Calu3 (cell line): ENCODE data around the gene ATP1A2. TPM values are rescaled to one million over a fixed set of nuclear protein-coding genes. Genes with fewer than 3 reads are reported as not detected.
"Not testable (repeated sequence)": the region's sequence is repeated elsewhere in the genome, so short reads cannot be mapped to it uniquely, and the experiment has no call there.

Experiments used
- BruUV-seq: library from RNA; stranded (reverse); fragments of 400-500 nt; replicated peaks from 2 replicates; lab custom pipeline; 2021; lab: Mats Ljungman, UMichigan
- CTCF ChIA-PET: fragments of 300-600 bp; sonication (Branson Sonifier 250); formaldehyde crosslinking; loops from one replicate; lab custom pipeline; 2022; ENCODE audit warnings: antibody characterized with exemption; lab: Charles Lee
- DNase-seq: peaks from one replicate; pipeline ENCODE4 v3.0.0; 2022
- H3K27ac Mint-ChIP-seq: one replicate; pipeline ENCODE4 v1.8.0; 2022; ENCODE audit warnings: mixed read lengths; ENCODE audit not compliant: unreplicated experiment
- H3K27me3 Mint-ChIP-seq: one replicate; pipeline ENCODE4 v1.8.0; 2022; ENCODE audit warnings: mixed read lengths; ENCODE audit not compliant: unreplicated experiment
- H3K36me3 Mint-ChIP-seq: one replicate; pipeline ENCODE4 v1.8.0; 2022; ENCODE audit warnings: mild to moderate bottlenecking, moderate library complexity, mixed read lengths; ENCODE audit not compliant: insufficient read depth, unreplicated experiment
- H3K4me1 Mint-ChIP-seq: one replicate; pipeline ENCODE4 v1.8.0; 2022; ENCODE audit warnings: mild to moderate bottlenecking, low read depth, mixed read lengths; ENCODE audit not compliant: unreplicated experiment
- H3K4me3 Mint-ChIP-seq: one replicate; pipeline ENCODE4 v1.8.0; 2022; ENCODE audit warnings: mild to moderate bottlenecking, low read depth, moderate library complexity, mixed read lengths; ENCODE audit not compliant: unreplicated experiment
- H3K9me3 Mint-ChIP-seq: one replicate; pipeline ENCODE4 v1.8.0; 2022; ENCODE audit warnings: low read depth, mixed read lengths; ENCODE audit not compliant: unreplicated experiment
- CTCF ChIP-seq: fragments of 200-600 bp; IDR thresholded peaks from one replicate; pipeline ENCODE4 v1.8.0; 2022; ENCODE audit warnings: antibody characterized with exemption; ENCODE audit not compliant: unreplicated experiment
- intact Hi-C: fragments of 100-400 bp; cut with micrococcal nuclease; formaldehyde crosslinking; loops from one replicate; pipeline ENCODE4 v1.10.0; 2022; ENCODE audit not compliant: unreplicated experiment
- total RNA-seq: library from RNA; stranded (reverse); gene quantifications from 2 replicates; pipeline ENCODE4 v1.2.3, GENCODE V29; 2022

ATP1A2 gene
- total RNA-seq, 1 experiment from 2014 or later = not detected

DNA sequence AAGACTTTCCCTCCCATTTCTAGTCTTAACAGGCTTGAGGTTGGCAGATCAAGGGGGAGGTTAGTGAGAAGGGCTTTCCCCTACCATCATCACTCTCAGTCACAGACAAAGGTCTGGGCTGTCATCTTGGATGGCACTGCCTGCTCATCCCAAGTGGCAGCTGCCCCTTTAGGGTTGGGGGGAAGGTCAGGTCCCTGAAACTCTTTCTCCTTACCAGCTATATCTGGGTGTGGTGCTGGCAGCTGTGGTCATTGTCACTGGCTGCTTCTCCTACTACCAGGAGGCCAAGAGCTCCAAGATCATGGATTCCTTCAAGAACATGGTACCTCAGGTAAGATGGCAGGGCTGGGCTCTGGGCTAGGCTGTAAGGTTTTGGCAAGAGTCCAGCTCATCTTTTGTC, 8.2 kb downstream of the ATP1A2 start:
- intact Hi-C loops = no loop called here
- BruUV-seq = no TSS peak
- Mint-ChIP-seq H3K27me3 (peaks cover 30% of the 10 kb centered on the region), H3K9me3 (no peaks in the 10 kb centered on the region), H3K4me1 (peaks cover 15% of the 10 kb centered on the region), H3K4me3 (no peak overlapping the region), H3K36me3 (peaks cover 11% of the 10 kb centered on the region), H3K27ac (peak overlapping the region; percentile 69)
- DNase-seq = no peak
- CTCF ChIA-PET = no interaction called here
- TF ChIP-seq CTCF = no peak

GRCh38 chr1:160124705-160125478, 9.3 kb downstream of the ATP1A2 start:
- CTCF ChIA-PET = interaction anchor here (1.0 kb wide), 1 partner anchor 132 kb away, joined by 3 read pairs; no protein-coding TSS in a partner anchor
- Mint-ChIP-seq H3K36me3 (peaks cover 11% of the 10 kb centered on the region), H3K4me3 (no peak overlapping the region), H3K27me3 (peaks cover 33% of the 10 kb centered on the region), H3K4me1 (peaks cover 15% of the 10 kb centered on the region), H3K27ac (peak overlapping the region; percentile 69), H3K9me3 (no peaks in the 10 kb centered on the region)
- peak; percentile 60 for DNase-seq
- no TSS peak for BruUV-seq
- intact Hi-C loops = no loop called here
- TF ChIP-seq CTCF = peak; percentile 16

- H3K27ac Mint-ChIP-seq = no peak overlapping the region
- CTCF ChIA-PET = no interaction called here
- intact Hi-C loops = no loop called here
- H3K27me3 Mint-ChIP-seq = peaks cover 33% of the 10 kb centered on the region
- TF ChIP-seq CTCF = no peak
- no peak for DNase-seq
- H3K36me3 Mint-ChIP-seq = peaks cover 11% of the 10 kb centered on the region
- H3K4me1 Mint-ChIP-seq = peaks cover 15% of the 10 kb centered on the region
- BruUV-seq = no TSS peak
- H3K9me3 Mint-ChIP-seq = no peaks in the 10 kb centered on the region
- H3K4me3 Mint-ChIP-seq = no peak overlapping the region
These were observed 10.2 kb downstream of the ATP1A2 start for GRCh38 chr1:160125746-160126145.

DNA sequence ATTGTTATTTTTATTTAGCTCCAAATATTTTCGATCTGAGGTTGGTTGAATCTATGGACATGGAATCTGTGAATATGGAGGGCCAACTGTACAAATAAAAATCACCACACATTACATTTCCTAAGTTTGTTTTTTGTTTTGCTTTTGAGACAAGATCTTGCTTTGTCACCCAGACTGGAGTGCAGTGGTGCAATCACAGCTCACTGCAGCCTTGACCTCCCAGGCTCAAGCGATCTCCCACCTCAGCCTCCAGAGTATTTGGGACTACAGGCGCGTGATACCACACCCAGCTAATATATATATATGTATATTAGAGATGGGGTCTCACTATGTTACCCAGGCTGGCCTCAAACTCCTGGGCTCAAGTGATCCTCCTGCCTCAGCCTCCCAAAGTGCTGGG, 10.8 kb downstream of the ATP1A2 start:
- peaks cover 15% of the 10 kb centered on the region for H3K4me1 Mint-ChIP-seq
- H3K9me3 Mint-ChIP-seq, intact Hi-C loops, H3K27ac Mint-ChIP-seq, DNase-seq, BruUV-seq, CTCF ChIA-PET, H3K4me3 Mint-ChIP-seq: not testable (repeated sequence)
- peaks cover 38% of the 10 kb centered on the region for H3K27me3 Mint-ChIP-seq
- H3K36me3 Mint-ChIP-seq = peaks cover 11% of the 10 kb centered on the region

DNA sequence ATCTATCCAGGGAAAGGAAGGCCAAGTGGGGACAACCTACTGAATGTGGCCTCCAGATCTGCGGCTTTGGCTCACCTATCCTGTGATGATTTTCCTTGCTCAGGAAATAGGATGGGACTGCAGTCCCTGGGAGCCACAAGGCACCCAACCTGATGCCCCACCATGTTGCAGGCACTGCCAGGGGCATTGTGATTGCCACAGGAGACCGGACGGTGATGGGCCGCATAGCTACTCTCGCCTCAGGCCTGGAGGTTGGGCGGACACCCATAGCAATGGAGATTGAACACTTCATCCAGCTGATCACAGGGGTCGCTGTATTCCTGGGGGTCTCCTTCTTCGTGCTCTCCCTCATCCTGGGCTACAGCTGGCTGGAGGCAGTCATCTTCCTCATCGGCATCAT, 11.8 kb downstream of the ATP1A2 start:
- CTCF ChIA-PET = interaction anchor here (0.6 kb wide), 1 partner anchor 54 kb away, joined by 7 read pairs; no protein-coding TSS in a partner anchor
- no peak for DNase-seq
- no TSS peak for BruUV-seq
- Mint-ChIP-seq H3K4me1 (peaks cover 15% of the 10 kb centered on the region), H3K9me3 (no peaks in the 10 kb centered on the region), H3K36me3 (peaks cover 11% of the 10 kb centered on the region), H3K4me3 (no peak overlapping the region), H3K27ac (no peak overlapping the region), H3K27me3 (peaks cover 49% of the 10 kb centered on the region)
- TF ChIP-seq CTCF = no peak
- intact Hi-C loops = no loop called here
